ENCODE data around the gene EXTL1. TPM values are rescaled to one million over a fixed set of nuclear protein-coding genes. Genes with fewer than 3 reads are reported as not detected.
A peak's percentile ranks its signal among the peaks of the same experiment; 100 is the strongest.

EXTL1 gene
- total and polyA plus RNA-seq, 10 of the 15 experiments (the other 5 are each of a cell fraction or from before 2014, with no cell fraction given) = not detected

DNA sequence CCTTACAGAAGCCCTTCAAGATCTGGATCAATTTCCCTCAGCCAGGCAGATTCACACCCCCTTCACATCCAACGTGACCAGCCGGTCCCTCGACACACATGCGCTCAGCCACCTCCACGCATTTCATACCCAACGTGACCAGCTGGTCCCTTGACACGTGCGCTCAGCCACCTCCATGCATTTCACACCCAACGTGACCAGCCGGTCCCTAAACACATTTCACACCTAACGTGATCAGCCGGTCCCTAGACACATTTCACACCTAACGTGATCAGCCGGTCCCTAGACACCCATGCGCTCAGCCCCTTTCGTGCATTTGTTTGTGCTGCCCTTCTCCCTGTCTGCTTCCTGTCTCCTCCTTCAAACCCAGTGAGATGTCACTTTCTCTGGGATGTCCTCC, 14.9 kb upstream of the EXTL1 start (continued):
- no peak for TF ChIP-seq ZSCAN29 (IDR thresholded peaks at IDR 0.05)
- no peak for TF ChIP-seq SIX5 (IDR thresholded peaks at IDR 0.05; ENCODE audit: low read depth, low read length, severe bottlenecking)
- TF ChIP-seq WRNIP1 (IDR thresholded peaks at IDR 0.05; ENCODE audit: borderline replicate concordance, low read depth, low read length) = no peak
- TF ChIP-seq MLLT1 (IDR thresholded peaks at IDR 0.05) = no peak

DNA sequence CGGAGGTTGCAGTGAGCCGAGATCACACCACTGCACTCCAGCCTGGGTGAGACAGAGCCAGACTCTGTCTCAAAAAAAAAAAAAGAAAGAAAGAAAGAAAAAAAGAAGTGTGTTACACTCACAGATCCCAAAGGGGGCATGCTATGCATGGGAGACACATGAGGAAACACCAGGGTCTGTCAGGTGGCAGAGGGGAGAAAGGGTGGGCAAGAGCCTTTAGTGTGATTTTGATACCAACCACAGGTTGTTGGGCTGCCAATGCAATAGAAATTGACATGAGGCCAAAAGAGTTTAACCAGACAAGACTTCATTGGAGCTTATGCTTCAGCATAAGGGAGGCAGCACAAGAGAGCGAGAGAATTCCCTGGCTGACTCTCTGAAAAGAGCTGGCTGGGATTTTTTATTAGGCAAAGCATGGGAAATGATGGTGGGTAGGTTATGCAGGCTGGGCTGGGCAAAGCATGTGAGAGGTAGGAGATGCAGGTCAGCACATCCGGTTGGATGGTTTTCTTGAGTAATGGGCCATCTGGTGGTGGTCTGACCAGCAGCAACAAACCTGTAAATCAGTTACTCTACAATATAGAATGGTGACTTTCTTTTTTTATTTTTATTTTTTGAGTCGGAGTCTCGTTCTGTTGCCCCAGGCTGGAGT, 11.7 kb upstream of the EXTL1 start:
- in situ Hi-C loops (cut with MboI) = no loop called here
- BruUV-seq (replicated peaks) = no TSS peak
- ATAC-seq = peak; percentile 64
- H3K4me1 ChIP-seq (ENCODE audit: control insufficient read depth, insufficient read depth, low read length) = no peaks in the 10 kb centered on the region
- H3K4me3 ChIP-seq = no peak overlapping the region
- no peaks in the 10 kb centered on the region for H3K36me3 ChIP-seq (ENCODE audit: control insufficient read depth in 2 of 2, insufficient read depth in 2 of 2, low read length in 1 of 2)
- WGBS (ENCODE audit: insufficient coverage, insufficient replicate concordance, low lambda C conversion rate, missing lambda C conversion rate) = 59% methylated on average over 5 of the region's 6 CpGs
- no peaks in the 10 kb centered on the region for H3K79me2 ChIP-seq (ENCODE audit: control insufficient read depth, insufficient read depth, low read length)
- no peak for FAIRE-seq
- no peaks in the 10 kb centered on the region for H4K20me1 ChIP-seq (ENCODE audit: control insufficient read depth, insufficient read depth)
- RAD21 ChIA-PET (ENCODE audit: unreplicated experiment) = interaction anchor here (2.0 kb wide), 1 partner anchor 114 kb away, joined by 5 read pairs; no protein-coding TSS in a partner anchor
- no peak overlapping the region for H3K4me2 ChIP-seq (ENCODE audit: control insufficient read depth, insufficient read depth)
- no peaks in the 10 kb centered on the region for H3K9me3 ChIP-seq (replicated peaks; ENCODE audit: control insufficient read depth, insufficient read depth, low read length)
- H2AFZ ChIP-seq (ENCODE audit: control insufficient read depth, low read depth, low read length) = no peak overlapping the region
- SMC1A ChIA-PET (ENCODE audit: uncharacterized antibody, unreplicated experiment) = interaction anchor here (0.6 to 0.7 kb wide), 2 partner anchors 113 to 781 kb away, joined by 3 read pairs; no protein-coding TSS in a partner anchor
- H3K9ac ChIP-seq (ENCODE audit: control insufficient read depth, insufficient read depth, low read length) = no peak overlapping the region
- DNase-seq (ENCODE audit: low read depth, low spot score) = no peak
- TF ChIP-seq, protein P1, sequence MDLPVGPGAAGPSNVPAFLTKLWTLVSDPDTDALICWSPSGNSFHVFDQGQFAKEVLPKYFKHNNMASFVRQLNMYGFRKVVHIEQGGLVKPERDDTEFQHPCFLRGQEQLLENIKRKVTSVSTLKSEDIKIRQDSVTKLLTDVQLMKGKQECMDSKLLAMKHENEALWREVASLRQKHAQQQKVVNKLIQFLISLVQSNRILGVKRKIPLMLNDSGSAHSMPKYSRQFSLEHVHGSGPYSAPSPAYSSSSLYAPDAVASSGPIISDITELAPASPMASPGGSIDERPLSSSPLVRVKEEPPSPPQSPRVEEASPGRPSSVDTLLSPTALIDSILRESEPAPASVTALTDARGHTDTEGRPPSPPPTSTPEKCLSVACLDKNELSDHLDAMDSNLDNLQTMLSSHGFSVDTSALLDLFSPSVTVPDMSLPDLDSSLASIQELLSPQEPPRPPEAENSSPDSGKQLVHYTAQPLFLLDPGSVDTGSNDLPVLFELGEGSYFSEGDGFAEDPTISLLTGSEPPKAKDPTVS (IDR thresholded peaks at IDR 0.05; ENCODE audit: low read depth, low read length) = no peak
- peak; percentile 10; the same call in 1 of the 2 replicates for TF ChIP-seq RAD21 (IDR thresholded peaks at IDR 0.05; ENCODE audit: insufficient read depth, low read depth, low read length)
- TF ChIP-seq BRCA1 (IDR thresholded peaks at IDR 0.05; ENCODE audit: low read depth, low read length) = no peak
- TF ChIP-seq, protein P2, sequence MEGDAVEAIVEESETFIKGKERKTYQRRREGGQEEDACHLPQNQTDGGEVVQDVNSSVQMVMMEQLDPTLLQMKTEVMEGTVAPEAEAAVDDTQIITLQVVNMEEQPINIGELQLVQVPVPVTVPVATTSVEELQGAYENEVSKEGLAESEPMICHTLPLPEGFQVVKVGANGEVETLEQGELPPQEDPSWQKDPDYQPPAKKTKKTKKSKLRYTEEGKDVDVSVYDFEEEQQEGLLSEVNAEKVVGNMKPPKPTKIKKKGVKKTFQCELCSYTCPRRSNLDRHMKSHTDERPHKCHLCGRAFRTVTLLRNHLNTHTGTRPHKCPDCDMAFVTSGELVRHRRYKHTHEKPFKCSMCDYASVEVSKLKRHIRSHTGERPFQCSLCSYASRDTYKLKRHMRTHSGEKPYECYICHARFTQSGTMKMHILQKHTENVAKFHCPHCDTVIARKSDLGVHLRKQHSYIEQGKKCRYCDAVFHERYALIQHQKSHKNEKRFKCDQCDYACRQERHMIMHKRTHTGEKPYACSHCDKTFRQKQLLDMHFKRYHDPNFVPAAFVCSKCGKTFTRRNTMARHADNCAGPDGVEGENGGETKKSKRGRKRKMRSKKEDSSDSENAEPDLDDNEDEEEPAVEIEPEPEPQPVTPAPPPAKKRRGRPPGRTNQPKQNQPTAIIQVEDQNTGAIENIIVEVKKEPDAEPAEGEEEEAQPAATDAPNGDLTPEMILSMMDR (IDR thresholded peaks at IDR 0.05 in 2 of 3, conservative IDR thresholded peaks at IDR 0.05 in 1 of 3; ENCODE audit: control insufficient read depth in 2 of 3, extremely low read depth in 1 of 3, insufficient read depth in 1 of 3, low read depth in 3 of 3, low read length in 3 of 3) = peak in 1 of 3 experiments; percentile 7; a peak in 1 of 6 replicates
- CTCF ChIA-PET = interaction anchor here (0.8 to 2.1 kb wide), 3 partner anchors 12 to 135 kb away, joined by 3 to 16 read pairs (median 3); partner anchors contain the start of gene PAFAH2
- intact Hi-C loops (cut with micrococcal nuclease; ENCODE audit: unreplicated experiment) = loop anchor here (10.0 kb wide), 1 partner anchor 185 kb away; no protein-coding TSS in a partner anchor
- H3K27ac ChIP-seq (ENCODE audit: control insufficient read depth, insufficient read depth) = no peak overlapping the region
- POLR2A ChIA-PET = no interaction called here
- H3K27me3 ChIP-seq (replicated peaks in 1 of 2; ENCODE audit: control insufficient read depth in 2 of 2, insufficient read depth in 2 of 2, low read length in 1 of 2) = no peaks in the 10 kb centered on the region; a peak in 1 of 4 replicates

Measured in GM12878 (cell line).